Nephron progenitor cell (in vitro differentiated cells): ENCODE data around the gene ADAMTS16.

Experiments used
- DNase-seq: peaks from one replicate; pipeline ENCODE4 v3.0.0; 2021
- H3K27ac Mint-ChIP-seq: 2 replicates; pipeline ENCODE4 v1.8.0; 2021; ENCODE audit warnings: mild to moderate bottlenecking, moderate library complexity, mixed read lengths
- H3K27me3 Mint-ChIP-seq: 2 replicates; pipeline ENCODE4 v1.8.0; 2021; ENCODE audit warnings: mild to moderate bottlenecking, low read depth, mixed read lengths; ENCODE audit not compliant: poor library complexity
- H3K36me3 Mint-ChIP-seq: 2 replicates; pipeline ENCODE4 v1.8.0; 2021; ENCODE audit warnings: low read depth, mixed read lengths
- H3K4me1 Mint-ChIP-seq: 2 replicates; pipeline ENCODE4 v1.8.0; 2021; ENCODE audit warnings: mixed read lengths
- H3K4me3 Mint-ChIP-seq: 2 replicates; pipeline ENCODE4 v1.8.0; 2021; ENCODE audit warnings: mild to moderate bottlenecking, moderate library complexity, mixed read lengths
- H3K9me3 Mint-ChIP-seq: 2 replicates; pipeline ENCODE4 v1.8.0; 2021; ENCODE audit warnings: mild to moderate bottlenecking, moderate library complexity, mixed read lengths
- TF ChIP-seq, protein P1 (sequence below): fragments of 200-600 bp; sonication (generic); IDR thresholded peaks from 2 replicates; pipeline ENCODE4 v1.5.0; 2021; ENCODE audit warnings: antibody characterized with exemption

Gene ADAMTS16

GRCh38 chr5:5270958-5271785 lies 131.0 kb downstream of the ADAMTS16 start:
- peaks cover 11% of the 10 kb centered on the region for H3K9me3 Mint-ChIP-seq
- peak; percentile 66 for DNase-seq
- H3K27me3 Mint-ChIP-seq, result peaks cover 14% of the 10 kb centered on the region
- H3K4me3 Mint-ChIP-seq, result no peak overlapping the region
- peaks cover 10% of the 10 kb centered on the region for H3K4me1 Mint-ChIP-seq
- TF ChIP-seq, protein P1, sequence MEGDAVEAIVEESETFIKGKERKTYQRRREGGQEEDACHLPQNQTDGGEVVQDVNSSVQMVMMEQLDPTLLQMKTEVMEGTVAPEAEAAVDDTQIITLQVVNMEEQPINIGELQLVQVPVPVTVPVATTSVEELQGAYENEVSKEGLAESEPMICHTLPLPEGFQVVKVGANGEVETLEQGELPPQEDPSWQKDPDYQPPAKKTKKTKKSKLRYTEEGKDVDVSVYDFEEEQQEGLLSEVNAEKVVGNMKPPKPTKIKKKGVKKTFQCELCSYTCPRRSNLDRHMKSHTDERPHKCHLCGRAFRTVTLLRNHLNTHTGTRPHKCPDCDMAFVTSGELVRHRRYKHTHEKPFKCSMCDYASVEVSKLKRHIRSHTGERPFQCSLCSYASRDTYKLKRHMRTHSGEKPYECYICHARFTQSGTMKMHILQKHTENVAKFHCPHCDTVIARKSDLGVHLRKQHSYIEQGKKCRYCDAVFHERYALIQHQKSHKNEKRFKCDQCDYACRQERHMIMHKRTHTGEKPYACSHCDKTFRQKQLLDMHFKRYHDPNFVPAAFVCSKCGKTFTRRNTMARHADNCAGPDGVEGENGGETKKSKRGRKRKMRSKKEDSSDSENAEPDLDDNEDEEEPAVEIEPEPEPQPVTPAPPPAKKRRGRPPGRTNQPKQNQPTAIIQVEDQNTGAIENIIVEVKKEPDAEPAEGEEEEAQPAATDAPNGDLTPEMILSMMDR, result no peak
- H3K36me3 Mint-ChIP-seq, result no peaks in the 10 kb centered on the region
- H3K27ac Mint-ChIP-seq, result no peak overlapping the region

- Mint-ChIP-seq H3K36me3 (no peaks in the 10 kb centered on the region), H3K27me3 (peaks cover 14% of the 10 kb centered on the region), H3K4me3 (no peak overlapping the region), H3K9me3 (peaks cover 11% of the 10 kb centered on the region), H3K27ac (peak overlapping the region; percentile 61), H3K4me1 (peaks cover 10% of the 10 kb centered on the region)
- DNase-seq, result no peak
- TF ChIP-seq, protein P1, result no peak
Measured at GRCh38 chr5:5271786-5272321, 131.7 kb downstream of the ADAMTS16 start.

- H3K36me3 Mint-ChIP-seq, result no peaks in the 10 kb centered on the region
- H3K4me1 Mint-ChIP-seq, result peaks cover 10% of the 10 kb centered on the region
- peaks cover 3% of the 10 kb centered on the region for H3K9me3 Mint-ChIP-seq
- H3K4me3 Mint-ChIP-seq, result no peak overlapping the region
- H3K27ac Mint-ChIP-seq, result peak overlapping the region; percentile 44
- DNase-seq, result no peak
- H3K27me3 Mint-ChIP-seq, result peaks cover 9% of the 10 kb centered on the region
- TF ChIP-seq, protein P1, result no peak
Measured at GRCh38 chr5:5273398-5273797, 133.3 kb downstream of the ADAMTS16 start.

GRCh38 chr5:5273976-5274375 lies 133.8 kb downstream of the ADAMTS16 start:
- Mint-ChIP-seq H3K36me3 (no peaks in the 10 kb centered on the region), H3K27ac (no peak overlapping the region)
- DNase-seq, result no peak

GRCh38 chr5:5275211-5275610 lies 135.1 kb downstream of the ADAMTS16 start:
- Mint-ChIP-seq H3K4me1 (peaks cover 25% of the 10 kb centered on the region), H3K4me3 (no peak overlapping the region), H3K36me3 (no peaks in the 10 kb centered on the region), H3K27me3 (peaks cover 4% of the 10 kb centered on the region), H3K9me3 (no peaks in the 10 kb centered on the region), H3K27ac (no peak overlapping the region)
- DNase-seq, result no peak
- TF ChIP-seq, protein P1, result no peak

More at GRCh38 chr5:5273976-5274375, 133.8 kb downstream of the ADAMTS16 start:
- TF ChIP-seq, protein P1, result no peak
- Mint-ChIP-seq H3K9me3 (no peaks in the 10 kb centered on the region), H3K4me1 (peaks cover 13% of the 10 kb centered on the region), H3K4me3 (no peak overlapping the region), H3K27me3 (peaks cover 10% of the 10 kb centered on the region)
